HG02588 (cell line): Measurements from ENCODE around the gene GRIK4.

ENCODE experiments used
- ATAC-seq: cut with Tn5 transposase; IDR thresholded peaks from one replicate; pipeline ENCODE4 v1.9.1; 2021; ENCODE audit warnings: mild to moderate bottlenecking, moderate library complexity; ENCODE audit not compliant: unreplicated experiment

The GRIK4 gene

DNA sequence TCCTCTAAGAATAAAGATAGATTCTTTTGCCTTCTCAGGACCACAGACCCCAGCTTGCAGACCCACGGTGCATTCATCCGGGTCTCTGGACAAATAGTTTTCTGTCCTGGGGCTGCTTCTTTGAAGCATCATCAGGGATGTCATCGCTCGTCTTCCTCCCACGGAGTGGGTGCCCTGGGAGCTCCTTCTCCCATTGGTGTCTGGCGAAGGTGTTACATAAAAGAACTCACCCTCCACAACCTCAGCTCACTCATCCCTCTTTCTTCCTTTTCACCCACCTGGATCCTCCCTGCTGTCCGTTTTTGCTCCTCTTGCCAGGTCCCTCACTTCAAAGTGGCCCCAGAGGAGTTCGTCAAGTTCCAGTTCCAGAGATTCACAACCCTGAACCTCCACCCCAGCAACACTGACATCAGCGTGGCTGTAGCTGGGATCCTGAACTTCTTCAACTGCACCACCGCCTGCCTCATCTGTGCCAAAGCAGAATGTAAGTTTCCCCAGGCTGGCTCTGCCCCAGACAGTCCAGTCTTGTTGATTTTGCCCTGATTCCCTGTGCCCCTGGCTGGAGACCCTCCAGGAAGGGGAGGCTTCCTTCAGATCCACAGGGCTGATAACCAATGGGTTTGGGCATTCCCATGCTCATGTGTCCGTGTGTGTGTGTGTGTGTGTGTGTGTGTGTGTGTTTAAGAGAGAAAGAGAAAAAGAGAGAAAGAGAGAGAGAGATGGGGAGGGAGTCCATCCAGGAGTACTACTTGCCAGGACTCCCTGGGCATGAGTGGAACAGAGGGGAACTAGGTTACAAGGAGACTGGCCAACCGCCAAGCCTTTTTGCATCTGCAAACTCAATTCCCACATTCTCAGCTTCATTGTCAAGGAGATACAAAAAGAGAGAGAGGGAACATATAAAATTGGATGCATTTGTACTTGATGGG is 308.2 kb downstream of the GRIK4 start:
- no peak for ATAC-seq

DNA sequence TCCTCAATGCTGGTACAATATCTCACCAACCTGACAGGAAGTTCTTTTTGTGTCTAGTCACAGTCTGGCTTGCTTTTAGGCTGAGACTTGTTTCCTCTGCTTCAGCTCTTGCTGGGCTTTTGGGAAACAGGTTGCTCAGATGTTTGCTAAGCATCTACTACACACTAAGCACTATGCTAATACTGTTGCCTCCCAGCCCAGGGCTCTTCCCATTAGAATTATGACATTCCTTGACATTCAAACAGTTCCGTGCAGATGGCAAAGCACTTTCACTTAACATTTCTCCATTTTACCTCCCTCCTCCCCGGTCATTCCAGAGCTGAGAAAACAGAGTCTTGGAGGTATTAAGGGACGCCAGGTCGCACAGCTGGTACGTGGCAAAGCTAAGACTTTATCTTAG is 311.6 kb downstream of the GRIK4 start:
- ATAC-seq = no peak

DNA sequence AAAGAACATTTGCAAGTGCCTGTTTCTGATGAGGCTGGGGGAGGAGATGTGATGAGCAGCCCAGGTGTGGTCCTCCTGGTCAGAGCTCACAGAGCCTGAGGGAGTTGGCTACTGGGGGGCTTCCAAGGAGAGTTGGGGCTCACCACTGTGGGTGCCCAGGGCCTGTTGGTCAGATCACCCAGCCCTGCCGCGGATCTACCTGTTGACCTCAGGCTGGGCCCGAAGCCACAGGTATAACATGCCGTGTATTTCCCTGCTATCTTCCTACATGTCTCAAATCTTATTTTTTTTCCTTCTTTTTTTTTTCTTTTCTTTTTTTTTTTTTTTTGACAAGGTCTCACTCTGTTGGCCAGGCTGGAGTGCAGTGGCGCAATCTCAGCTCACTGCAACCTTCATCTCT is 312.7 kb downstream of the GRIK4 start:
- ATAC-seq = no peak

- no peak for ATAC-seq
Observed at GRCh38 chr11:120827198-120827597, 315.6 kb downstream of the GRIK4 start.

DNA sequence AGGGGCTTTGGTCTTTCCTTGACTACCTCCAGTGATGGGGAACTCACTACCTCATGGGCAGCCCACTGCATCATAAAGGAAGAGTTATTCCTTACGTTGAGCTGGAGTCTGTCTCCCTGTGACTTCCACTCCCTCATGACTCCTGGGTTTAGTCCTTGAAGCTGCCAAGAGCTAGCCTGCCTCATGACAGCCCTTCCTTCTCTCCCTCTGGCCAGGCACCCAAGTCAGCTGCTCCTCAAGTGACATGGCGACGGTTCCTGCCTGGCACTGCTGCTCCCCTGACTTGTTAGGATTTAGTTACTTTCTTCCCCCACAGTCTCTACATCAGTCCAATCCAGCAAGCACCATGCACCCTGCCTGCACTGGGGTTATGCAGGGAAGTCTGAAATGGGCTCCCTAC is 316.3 kb downstream of the GRIK4 start:
- no peak for ATAC-seq

GRCh38 chr11:120828847-120829246 is 317.3 kb downstream of the GRIK4 start:
- ATAC-seq = no peak

DNA sequence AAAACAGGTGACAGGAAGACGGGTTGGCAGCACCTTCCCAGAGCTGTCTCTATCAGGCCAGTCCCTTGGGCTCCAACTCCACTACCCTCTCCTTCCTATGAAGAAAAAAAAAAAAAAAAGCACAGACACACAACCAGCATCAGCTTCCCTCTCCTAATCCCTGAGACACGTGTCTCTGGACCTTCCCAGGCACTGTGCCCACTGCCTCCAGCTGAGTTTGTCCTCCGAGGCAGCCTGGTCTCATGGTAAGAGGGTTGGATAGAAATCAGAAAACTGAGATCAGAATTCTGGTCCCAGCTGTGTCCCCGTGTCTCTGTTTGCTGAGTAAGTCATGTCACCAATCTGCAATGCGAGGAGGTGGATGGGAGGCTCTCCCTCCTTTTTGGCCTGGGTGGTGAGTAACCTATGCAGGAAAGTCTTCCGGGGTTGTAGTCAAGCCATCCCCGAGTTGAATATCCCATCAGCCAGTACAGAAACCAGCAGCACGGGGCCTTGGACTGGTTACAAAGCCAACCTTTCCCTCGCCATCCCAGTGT is 318.6 kb downstream of the GRIK4 start:
- no peak for ATAC-seq

- no peak for ATAC-seq
Observed at GRCh38 chr11:120832481-120833238, 321.1 kb downstream of the GRIK4 start.

DNA sequence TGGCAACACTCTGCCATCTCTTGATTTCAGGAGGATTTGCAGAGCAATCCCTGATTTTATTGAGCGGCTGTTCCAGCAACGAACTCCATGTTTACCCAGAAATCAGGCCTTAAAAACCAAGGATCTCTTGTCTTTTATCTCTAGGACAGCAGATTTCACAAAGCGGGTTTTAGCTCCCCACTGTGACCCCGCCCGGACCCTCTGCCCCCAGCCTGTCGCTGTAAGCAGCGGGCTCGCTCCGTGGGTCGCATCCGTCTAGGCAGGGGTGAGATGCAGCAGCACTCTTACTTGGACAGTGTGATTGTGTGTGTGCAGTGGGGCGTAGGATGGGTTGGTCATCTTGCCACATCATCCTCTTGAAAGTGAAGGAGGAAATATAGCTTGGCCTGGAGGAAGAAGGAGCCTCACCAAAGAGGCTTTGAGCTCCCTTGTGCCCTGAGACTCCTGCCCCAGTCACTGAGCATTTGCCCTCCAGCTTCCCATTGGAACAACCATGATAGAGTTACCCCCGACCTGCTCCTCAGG is 323.2 kb downstream of the GRIK4 start:
- ATAC-seq = no peak

DNA sequence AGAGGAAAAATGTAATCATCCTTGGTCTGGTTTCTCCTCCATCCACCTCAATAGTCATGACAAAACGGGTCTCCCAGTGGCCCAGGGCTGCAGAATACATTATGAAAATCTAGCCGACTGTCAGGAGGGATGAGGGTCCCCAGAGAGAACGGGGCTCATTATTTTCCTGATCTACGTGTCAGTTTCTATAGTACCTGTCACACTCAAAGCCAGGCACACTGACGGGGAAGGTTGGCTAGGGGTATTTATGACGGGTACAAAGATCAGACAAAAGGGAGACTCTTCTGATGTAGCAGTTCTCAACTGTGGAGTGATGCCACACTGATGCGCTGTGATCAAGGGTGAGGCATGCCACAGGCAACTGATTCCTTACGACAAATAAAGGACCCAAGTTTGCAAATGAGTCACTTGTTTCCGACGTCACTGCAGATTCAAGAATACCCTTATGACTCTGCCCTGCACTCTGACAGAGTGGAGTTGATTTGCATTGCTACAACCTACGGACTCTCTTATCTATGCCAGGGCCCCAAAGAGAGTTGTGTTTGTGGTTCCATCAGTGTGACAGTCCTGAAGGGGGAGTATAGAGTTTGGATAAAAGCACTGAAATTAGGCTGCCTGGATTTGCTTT is 324.2 kb downstream of the GRIK4 start:
- peak; percentile 94 for ATAC-seq

- ATAC-seq = no peak
Observed at GRCh38 chr11:120837696-120838095, 326.1 kb downstream of the GRIK4 start.

- ATAC-seq = no peak
Observed at GRCh38 chr11:120839201-120839600, 327.7 kb downstream of the GRIK4 start.

DNA sequence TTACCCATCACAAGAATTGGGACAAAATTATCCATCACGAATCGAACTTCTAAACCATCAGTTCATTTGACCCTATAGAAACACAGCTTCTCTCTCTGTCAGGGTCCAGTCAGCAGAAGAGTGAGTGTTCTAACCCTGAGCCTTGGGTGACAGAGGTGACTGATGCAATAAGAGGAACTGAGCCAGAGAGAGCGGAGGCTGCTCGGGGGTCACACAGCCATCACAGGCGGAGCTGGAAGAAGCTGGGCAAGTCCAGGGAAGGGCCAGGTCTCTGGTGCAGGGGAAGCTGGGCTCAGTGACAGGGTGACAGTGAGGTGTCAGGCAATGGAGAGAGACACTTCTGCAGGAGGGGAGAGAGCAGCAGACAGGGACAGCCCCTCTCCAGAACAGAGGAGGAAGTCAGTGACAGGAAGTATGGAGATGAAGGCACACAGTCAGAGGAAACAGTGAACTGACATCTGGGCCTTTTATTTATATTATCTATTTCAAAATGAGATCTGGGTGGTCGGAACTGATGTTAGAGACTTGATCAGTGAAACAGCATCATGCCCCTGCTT is 328.4 kb downstream of the GRIK4 start:
- ATAC-seq = no peak

GRCh38 chr11:120840661-120841060 is 329.1 kb downstream of the GRIK4 start:
- no peak for ATAC-seq

DNA sequence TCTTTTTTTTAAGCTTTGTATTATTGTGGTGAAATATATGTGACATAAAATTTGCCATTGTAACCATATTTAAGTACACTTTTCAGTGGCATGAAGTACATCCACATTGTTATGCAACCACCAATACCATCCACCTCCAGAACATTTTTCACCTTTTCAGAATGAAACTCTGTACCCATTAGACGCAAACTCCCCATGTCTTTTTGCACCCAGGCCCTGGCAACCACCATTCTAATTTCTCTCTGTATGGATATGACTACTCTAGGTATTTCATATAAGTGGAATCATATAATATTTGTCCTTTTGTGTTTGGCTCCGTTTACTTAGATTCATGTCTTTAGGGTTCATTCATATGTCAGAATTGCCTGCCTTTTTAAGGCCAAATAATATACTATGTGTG is 329.5 kb downstream of the GRIK4 start:
- no peak for ATAC-seq

DNA sequence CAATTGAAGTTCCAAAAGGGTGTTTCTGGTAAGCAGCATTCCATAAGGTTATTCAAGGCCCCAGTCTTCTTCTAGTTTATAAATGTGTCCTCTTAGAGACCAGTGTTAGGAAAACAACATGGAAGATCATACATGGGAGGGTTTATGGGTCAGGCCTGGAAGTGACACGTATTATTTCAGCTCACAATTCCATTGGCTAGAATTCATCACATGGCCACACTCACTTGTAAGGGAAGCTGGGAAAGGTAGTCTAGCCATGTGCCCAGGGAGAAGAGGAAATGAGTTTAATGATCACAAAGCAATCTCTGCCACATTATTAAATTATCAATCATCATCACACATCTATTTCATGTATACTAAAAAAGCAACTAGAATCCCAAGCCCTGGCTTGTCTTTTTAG is 330.6 kb downstream of the GRIK4 start:
- no peak for ATAC-seq

- no peak for ATAC-seq
Observed at GRCh38 chr11:120853435-120853834, 341.9 kb downstream of the GRIK4 start.

GRCh38 chr11:120854988-120855387 is 343.4 kb downstream of the GRIK4 start:
- ATAC-seq = no peak

- ATAC-seq = no peak
Observed at GRCh38 chr11:120857508-120857907, 346.0 kb downstream of the GRIK4 start.

DNA sequence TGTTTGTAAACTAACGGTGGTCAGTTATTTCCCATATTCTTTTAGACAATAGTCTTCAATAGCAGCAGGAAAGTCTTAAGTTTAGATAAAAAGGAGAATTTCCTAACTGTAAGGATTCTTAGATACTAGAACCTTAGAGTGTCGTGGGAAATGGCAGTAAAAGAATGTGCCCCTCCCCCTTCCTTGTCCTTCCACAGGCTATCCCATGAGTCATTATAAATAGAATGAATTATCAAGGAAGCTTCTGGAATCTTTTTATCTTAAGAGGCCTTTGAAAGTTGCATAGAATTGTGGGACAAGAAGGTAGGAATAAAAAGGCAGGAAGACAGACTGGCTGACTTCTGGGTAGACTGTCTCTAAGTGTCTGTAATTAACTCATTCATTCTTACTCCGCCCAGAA is 347.2 kb downstream of the GRIK4 start:
- no peak for ATAC-seq
